Tibial nerve (tissue), 4 donors: ENCODE results near the gene ARHGEF38. TPM values are rescaled to one million over a fixed set of nuclear protein-coding genes. Genes with fewer than 3 reads are reported as not detected.

Source experiments
- DNase-seq, 2 donors: peaks; one replicate each; pipeline ENCODE4 v3.0.0-alpha.2; 2019; ENCODE audit warnings: low spot score in 2 of 2
- H3K27ac ChIP-seq, 4 donors: fragments of 200-600 bp; sonication (generic) in 3 of 4; one replicate each; pipeline ENCODE4 v1.5.1; 2017 to 2019; ENCODE audit warnings: mild to moderate bottlenecking in 1 of 4
- H3K27me3 ChIP-seq, 2 donors: fragments of 200-600 bp; sonication (generic) in 1 of 2; one replicate each; pipeline versions ENCODE4 v1.5.1 to v1.6.0; 2017 to 2019
- H3K36me3 ChIP-seq, 3 donors: fragments of 200-600 bp; sonication (generic); one replicate each; pipeline ENCODE4 v1.5.1; 2018 to 2019
- H3K4me1 ChIP-seq, 4 donors: fragments of 200-600 bp; sonication (generic) in 3 of 4; one replicate each; pipeline ENCODE4 v1.5.1; 2017 to 2019
- H3K4me3 ChIP-seq, 4 donors: fragments of 200-600 bp; sonication (generic) in 3 of 4; one replicate each; pipeline ENCODE4 v1.5.1; 2017 to 2019; ENCODE audit warnings: mild to moderate bottlenecking in 1 of 4, moderate library complexity in 1 of 4
- H3K9me3 ChIP-seq, 4 donors: fragments of 200-600 bp; sonication (generic) in 3 of 4; one replicate each; pipeline ENCODE4 v1.5.1; 2017 to 2019
- EP300 ChIP-seq, 2 donors: sonication (generic); formaldehyde crosslinking; IDR thresholded peaks; one replicate each; pipeline ENCODE4 v1.6.1; 2017; ENCODE audit warnings: antibody characterized with exemption in 2 of 2, mild to moderate bottlenecking in 1 of 2
- POLR2A ChIP-seq, 2 donors: fragments of 450-650 bp; IDR thresholded peaks; one replicate each; pipeline ENCODE4 v1.6.1; 2017; ENCODE audit warnings: antibody characterized with exemption in 2 of 2, mild to moderate bottlenecking in 2 of 2, moderate library complexity in 2 of 2
- WGBS, 2 donors: methylation state at CpG; one replicate each; pipeline ENCODE4 v1.1.5; 2018; 5-methylcytosine and 5-hydroxymethylcytosine counted together
- total RNA-seq, 4 donors: library from RNA; depleted of rRNA; stranded (reverse); fragments of >200 nt; gene quantifications; one replicate each; pipeline ENCODE4 v1.1.0, GENCODE V29; 2016
- TF ChIP-seq, protein P1 (sequence below), 5 experiments: fragments of 200-600 bp in 3 of 5; fragments of 450-650 bp in 2 of 5; sonication (generic) in 3 of 5; IDR thresholded peaks; one replicate each; pipeline ENCODE4 v1.5.1; 2016 to 2019; ENCODE audit warnings: antibody characterized with exemption in 5 of 5, mild to moderate bottlenecking in 3 of 5, moderate library complexity in 2 of 5

Gene ARHGEF38
- total RNA-seq, 4 donors from 2014 or later: not detected

GRCh38 chr4:105657117-105657765, 104.8 kb downstream of the ARHGEF38 start:
- H3K36me3 ChIP-seq: no peaks in the 10 kb centered on the region
- H3K9me3 ChIP-seq: no peaks in the 10 kb centered on the region
- H3K4me1 ChIP-seq: no peaks in the 10 kb centered on the region
- no peaks in the 10 kb centered on the region for H3K27me3 ChIP-seq
- no peak for DNase-seq
- TF ChIP-seq, protein P1, sequence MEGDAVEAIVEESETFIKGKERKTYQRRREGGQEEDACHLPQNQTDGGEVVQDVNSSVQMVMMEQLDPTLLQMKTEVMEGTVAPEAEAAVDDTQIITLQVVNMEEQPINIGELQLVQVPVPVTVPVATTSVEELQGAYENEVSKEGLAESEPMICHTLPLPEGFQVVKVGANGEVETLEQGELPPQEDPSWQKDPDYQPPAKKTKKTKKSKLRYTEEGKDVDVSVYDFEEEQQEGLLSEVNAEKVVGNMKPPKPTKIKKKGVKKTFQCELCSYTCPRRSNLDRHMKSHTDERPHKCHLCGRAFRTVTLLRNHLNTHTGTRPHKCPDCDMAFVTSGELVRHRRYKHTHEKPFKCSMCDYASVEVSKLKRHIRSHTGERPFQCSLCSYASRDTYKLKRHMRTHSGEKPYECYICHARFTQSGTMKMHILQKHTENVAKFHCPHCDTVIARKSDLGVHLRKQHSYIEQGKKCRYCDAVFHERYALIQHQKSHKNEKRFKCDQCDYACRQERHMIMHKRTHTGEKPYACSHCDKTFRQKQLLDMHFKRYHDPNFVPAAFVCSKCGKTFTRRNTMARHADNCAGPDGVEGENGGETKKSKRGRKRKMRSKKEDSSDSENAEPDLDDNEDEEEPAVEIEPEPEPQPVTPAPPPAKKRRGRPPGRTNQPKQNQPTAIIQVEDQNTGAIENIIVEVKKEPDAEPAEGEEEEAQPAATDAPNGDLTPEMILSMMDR (IDR thresholded peaks at IDR 0.05): no peak
- TF ChIP-seq POLR2A (IDR thresholded peaks at IDR 0.05) (no peak), EP300 (IDR thresholded peaks at IDR 0.05) (no peak)
- no peak overlapping the region for H3K4me3 ChIP-seq
- H3K27ac ChIP-seq: no peak overlapping the region

DNA sequence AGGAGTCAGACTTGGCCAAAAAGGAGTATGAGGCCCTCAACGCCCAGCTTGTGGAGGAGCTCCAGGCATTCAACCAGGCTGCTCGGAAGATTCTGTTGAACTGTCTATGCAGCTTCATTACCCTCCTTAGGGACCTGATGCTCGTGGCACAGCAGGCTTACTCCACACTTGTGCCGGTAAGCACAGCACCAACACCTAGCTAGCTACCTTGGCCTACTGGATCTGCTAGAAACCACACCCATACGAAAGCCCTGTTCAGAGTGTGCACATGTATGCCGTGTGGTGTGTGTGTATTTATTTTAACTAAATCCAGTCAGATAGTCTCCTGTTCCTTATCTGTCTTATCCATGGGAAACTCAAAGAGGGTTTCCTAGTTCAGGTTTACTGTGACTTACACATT, 106.8 kb downstream of the ARHGEF38 start:
- Histone ChIP-seq H3K27ac (no peak overlapping the region), H3K27me3 (no peaks in the 10 kb centered on the region)
- WGBS, 2 donors: 90 to 92% methylated on average over 6 of the region's 6 CpGs

GRCh38 chr4:105661028-105661427, 108.6 kb downstream of the ARHGEF38 start:
- no peak for TF ChIP-seq POLR2A (IDR thresholded peaks at IDR 0.05)
- TF ChIP-seq, protein P1 (IDR thresholded peaks at IDR 0.05): no peak
- TF ChIP-seq EP300 (IDR thresholded peaks at IDR 0.05): no peak
- Histone ChIP-seq H3K4me3 (no peak overlapping the region), H3K27me3 (no peaks in the 10 kb centered on the region), H3K36me3 (no peaks in the 10 kb centered on the region), H3K4me1 (no peaks in the 10 kb centered on the region), H3K9me3 (no peaks in the 10 kb centered on the region), H3K27ac (no peak overlapping the region)
- no peak for DNase-seq
- 65 to 74% methylated on average over 3 of the region's 3 CpGs for WGBS, 2 donors

More for the DNA sequence above, 106.8 kb downstream of the ARHGEF38 start:
- Histone ChIP-seq H3K36me3 (no peaks in the 10 kb centered on the region), H3K4me1 (no peaks in the 10 kb centered on the region), H3K9me3 (no peaks in the 10 kb centered on the region), H3K4me3 (no peak overlapping the region)
- TF ChIP-seq, protein P1 (IDR thresholded peaks at IDR 0.05): no peak
- TF ChIP-seq POLR2A (IDR thresholded peaks at IDR 0.05) (no peak), EP300 (IDR thresholded peaks at IDR 0.05) (no peak)
- DNase-seq: no peak

GRCh38 chr4:105662935-105663675, 110.7 kb downstream of the ARHGEF38 start:
- H3K4me1 ChIP-seq: no peaks in the 10 kb centered on the region
- 71 to 96% methylated on average over 2 of the region's 2 CpGs for WGBS, 2 donors
- TF ChIP-seq EP300 (IDR thresholded peaks at IDR 0.05) (no peak), POLR2A (IDR thresholded peaks at IDR 0.05) (no peak)
- TF ChIP-seq, protein P1 (IDR thresholded peaks at IDR 0.05): no peak
- no peaks in the 10 kb centered on the region for H3K36me3 ChIP-seq
- H3K27ac ChIP-seq: no peak overlapping the region
- no peaks in the 10 kb centered on the region for H3K9me3 ChIP-seq
- no peaks in the 10 kb centered on the region for H3K27me3 ChIP-seq
- no peak for DNase-seq
- no peak overlapping the region for H3K4me3 ChIP-seq

DNA sequence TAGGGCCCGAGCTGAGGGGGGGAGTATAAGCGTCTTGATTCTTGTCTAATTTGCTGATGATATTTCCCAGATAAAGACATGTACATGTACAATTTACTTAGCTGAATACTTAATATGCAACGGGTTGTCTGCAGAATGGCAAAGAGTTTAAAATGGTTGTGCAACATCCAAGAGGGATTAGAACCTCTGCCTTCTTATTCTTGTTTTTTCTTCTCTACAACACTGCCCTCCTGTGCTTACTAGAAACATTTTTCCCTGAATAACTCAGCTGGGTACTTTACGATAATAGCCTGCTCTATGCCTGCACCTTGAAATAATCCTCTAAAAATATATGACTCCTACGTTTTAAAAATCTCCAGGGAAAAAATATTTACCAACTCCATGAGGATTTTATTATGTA, 114.3 kb downstream of the ARHGEF38 start:
- H3K9me3 ChIP-seq: no peaks in the 10 kb centered on the region

More for the DNA sequence above, 114.3 kb downstream of the ARHGEF38 start:
- H3K36me3 ChIP-seq: no peaks in the 10 kb centered on the region
- no peaks in the 10 kb centered on the region for H3K27me3 ChIP-seq
- no peaks in the 10 kb centered on the region for H3K4me1 ChIP-seq
- no peak overlapping the region for H3K4me3 ChIP-seq
- no peak overlapping the region for H3K27ac ChIP-seq
- no peak for DNase-seq
- WGBS, 2 donors: 45 to 55% methylated on average over 5 of the region's 5 CpGs
- TF ChIP-seq, protein P1 (IDR thresholded peaks at IDR 0.05): peak in 1 of 5 experiments; percentile 39
- TF ChIP-seq POLR2A (IDR thresholded peaks at IDR 0.05): no peak
